ENCODE data around the gene PCCA.

GRCh38 chr13:100182900-100183490 lies 94.1 kb downstream of the PCCA start:
- no peak for TF ChIP-seq CEBPB (IDR thresholded peaks at IDR 0.05; ENCODE audit: borderline replicate concordance, low read depth, low read length)
- no peak for TF ChIP-seq ZNF253 (CRISPR knock-in tag; IDR thresholded peaks at IDR 0.05; ENCODE audit: borderline replicate concordance)
- no peak for TF ChIP-seq EED (CRISPR knock-in tag; IDR thresholded peaks at IDR 0.05)
